Fibroblast of mammary gland (primary cell): ENCODE data around the gene CLCN4.

Experiments used
- DNase-seq: peaks from one replicate; pipeline ENCODE4 v3.0.0-alpha.2; 2010; ENCODE audit warnings: low read depth
- H3K4me3 ChIP-seq: 2 replicates; pipeline ENCODE4 v1.5.1; 2011; ENCODE audit warnings: low read depth, mild to moderate bottlenecking, low read length, moderate library complexity; ENCODE audit not compliant: control insufficient read depth
- CTCF ChIP-seq: conservative IDR thresholded peaks from 2 replicates; pipeline ENCODE4 v1.5.1; 2011; ENCODE audit warnings: low read depth, low read length, inconsistent platforms; ENCODE audit not compliant: control insufficient read depth, insufficient read depth

The CLCN4 gene

GRCh38 chrX:10163031-10163430 lies 6.3 kb downstream of the CLCN4 start:
- no peak for DNase-seq
- no peak overlapping the region for H3K4me3 ChIP-seq
- TF ChIP-seq CTCF, result no peak

- H3K4me3 ChIP-seq, result no peak overlapping the region
- DNase-seq, result no peak
- no peak for TF ChIP-seq CTCF
Observed at GRCh38 chrX:10164879-10165278, 8.1 kb downstream of the CLCN4 start.

GRCh38 chrX:10165580-10166247 lies 8.9 kb downstream of the CLCN4 start:
- TF ChIP-seq CTCF, result no peak
- no peak for DNase-seq
- H3K4me3 ChIP-seq, result no peak overlapping the region

GRCh38 chrX:10166248-10166716 lies 9.5 kb downstream of the CLCN4 start:
- DNase-seq, result no peak
- H3K4me3 ChIP-seq, result no peak overlapping the region
- TF ChIP-seq CTCF, result no peak

DNA sequence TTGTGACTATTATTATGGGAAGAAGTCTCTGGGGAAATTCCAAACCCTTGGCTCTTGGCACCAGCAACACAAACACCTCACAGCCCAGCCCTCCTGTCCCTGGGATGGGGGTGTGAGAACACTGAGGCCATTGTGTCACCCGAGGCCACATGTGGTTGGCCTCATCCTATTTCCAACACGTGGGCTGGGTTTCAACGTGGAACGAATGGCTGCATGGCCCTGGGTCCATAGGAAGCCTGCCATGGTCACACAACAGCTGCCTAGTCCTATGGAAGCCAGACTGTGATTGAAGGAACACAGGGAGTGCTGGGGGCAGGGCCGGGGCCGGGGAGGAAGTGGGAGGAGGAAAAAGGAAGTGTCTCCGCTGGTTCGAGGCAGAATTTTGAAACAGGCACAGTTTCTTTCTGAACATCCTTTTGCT lies 10.0 kb downstream of the CLCN4 start:
- DNase-seq, result no peak
- TF ChIP-seq CTCF, result no peak
- no peak overlapping the region for H3K4me3 ChIP-seq

DNA sequence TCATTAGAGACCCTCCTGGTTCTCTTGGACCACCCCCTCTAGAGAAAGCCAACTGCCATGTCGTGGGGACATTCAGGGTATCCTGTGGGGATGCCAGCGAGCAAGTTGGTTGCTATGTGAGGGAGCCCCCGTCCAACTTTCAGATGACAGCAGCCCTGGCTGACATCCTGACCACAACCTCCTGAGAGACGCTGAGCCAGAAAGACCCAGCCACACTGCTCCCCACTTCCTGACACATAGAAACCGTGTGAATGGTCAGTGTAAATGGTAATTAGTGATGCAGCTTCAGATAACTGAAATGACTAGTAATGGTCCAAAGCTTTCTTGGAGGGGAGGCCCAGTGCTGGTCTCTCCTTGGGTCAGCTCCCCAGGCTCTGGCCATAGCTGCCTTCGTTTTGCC lies 10.8 kb downstream of the CLCN4 start:
- TF ChIP-seq CTCF, result no peak
- no peak overlapping the region for H3K4me3 ChIP-seq
- no peak for DNase-seq
